ENCODE measurements around the gene CCDC91.

CCDC91 gene

GRCh38 chr12:28294300-28294699, 104.0 kb downstream of the CCDC91 start:
- DNase-seq (ENCODE audit: extremely low spot score) = no peak
- CTCF ChIA-PET = no interaction called here
- TF ChIP-seq L3MBTL2 (conservative IDR thresholded peaks at IDR 0.05) = no peak
- TF ChIP-seq FOXK2 (IDR thresholded peaks at IDR 0.05) = no peak
- no peak for TF ChIP-seq TARDBP (IDR thresholded peaks at IDR 0.05)
- no peak for TF ChIP-seq FOXM1 (IDR thresholded peaks at IDR 0.05; ENCODE audit: borderline replicate concordance)
- TF ChIP-seq SP1 (IDR thresholded peaks at IDR 0.05) = no peak
- no peak for TF ChIP-seq PKNOX1 (IDR thresholded peaks at IDR 0.05)
- TF ChIP-seq ARNT (IDR thresholded peaks at IDR 0.05) = no peak
- POLR2A ChIA-PET = no interaction called here

GRCh38 chr12:28296287-28296686, 106.0 kb downstream of the CCDC91 start:
- DNase-seq (ENCODE audit: extremely low spot score) = no peak
- POLR2A ChIA-PET = no interaction called here
- TF ChIP-seq SUZ12 (IDR thresholded peaks at IDR 0.05) (no peak), PKNOX1 (IDR thresholded peaks at IDR 0.05) (no peak)
- CTCF ChIA-PET = no interaction called here

DNA sequence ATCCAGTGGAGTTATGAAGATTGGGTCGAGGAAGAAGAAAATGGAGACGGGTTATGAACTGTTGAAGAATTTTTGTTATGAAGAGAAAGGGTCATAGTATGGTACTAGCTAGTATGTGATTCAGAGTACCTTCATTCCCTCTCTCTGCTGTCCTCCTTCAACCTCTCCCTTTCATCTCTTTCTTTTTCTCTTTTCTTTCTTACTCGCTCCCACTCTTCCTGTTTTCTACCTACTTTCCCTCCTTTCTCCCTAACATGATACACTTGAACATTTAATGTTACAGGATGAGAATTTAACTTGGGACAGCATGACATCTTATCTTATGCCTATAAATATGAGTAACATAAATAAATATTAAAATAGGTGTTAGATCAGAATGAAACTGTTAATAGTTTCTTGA, 112.9 kb downstream of the CCDC91 start:
- ChIA-PET POLR2A (no interaction called here), CTCF (no interaction called here)
- TF ChIP-seq FOXK2 (IDR thresholded peaks at IDR 0.05) (no peak), NFRKB (IDR thresholded peaks at IDR 0.05) (no peak), PKNOX1 (IDR thresholded peaks at IDR 0.05) (no peak), L3MBTL2 (conservative IDR thresholded peaks at IDR 0.05) (no peak), SP1 (IDR thresholded peaks at IDR 0.05) (no peak)

DNA sequence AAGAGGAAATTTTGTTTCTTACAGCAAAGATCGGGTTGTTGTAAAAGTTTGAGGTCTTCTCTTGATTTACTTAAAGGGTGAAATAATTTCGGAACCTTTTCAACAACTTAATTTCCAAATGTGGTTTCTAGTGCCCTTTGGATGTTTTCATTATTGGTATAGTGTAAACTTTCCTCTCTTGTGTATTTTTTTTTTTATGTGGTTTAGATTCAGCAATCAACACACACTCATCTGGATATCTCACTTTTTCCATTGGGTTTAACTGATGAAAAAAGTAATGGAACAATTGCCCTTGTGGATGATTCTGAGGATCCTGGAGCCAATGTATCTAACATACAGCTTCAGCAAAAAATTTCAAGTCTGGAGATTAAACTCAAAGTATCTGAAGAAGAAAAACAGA, 116.3 kb downstream of the CCDC91 start:
- no peak for DNase-seq (ENCODE audit: extremely low spot score)
- TF ChIP-seq BHLHE40 (IDR thresholded peaks at IDR 0.05; ENCODE audit: borderline replicate concordance) (no peak), FOXA1 (IDR thresholded peaks at IDR 0.05) (no peak), L3MBTL2 (conservative IDR thresholded peaks at IDR 0.05) (no peak), TARDBP (IDR thresholded peaks at IDR 0.05) (no peak), PKNOX1 (IDR thresholded peaks at IDR 0.05) (no peak), FOXK2 (IDR thresholded peaks at IDR 0.05) (no peak), CTBP1 (IDR thresholded peaks at IDR 0.05; ENCODE audit: borderline replicate concordance) (no peak), LEF1 (IDR thresholded peaks at IDR 0.05; ENCODE audit: borderline replicate concordance) (no peak), ZNF384 (IDR thresholded peaks at IDR 0.05) (no peak), SP1 (IDR thresholded peaks at IDR 0.05) (no peak), HDGF (IDR thresholded peaks at IDR 0.05; ENCODE audit: borderline replicate concordance) (no peak)
- CTCF ChIA-PET = no interaction called here
- POLR2A ChIA-PET = no interaction called here

More for the DNA sequence above, 112.9 kb downstream of the CCDC91 start:
- no peak for DNase-seq (ENCODE audit: extremely low spot score)

DNA sequence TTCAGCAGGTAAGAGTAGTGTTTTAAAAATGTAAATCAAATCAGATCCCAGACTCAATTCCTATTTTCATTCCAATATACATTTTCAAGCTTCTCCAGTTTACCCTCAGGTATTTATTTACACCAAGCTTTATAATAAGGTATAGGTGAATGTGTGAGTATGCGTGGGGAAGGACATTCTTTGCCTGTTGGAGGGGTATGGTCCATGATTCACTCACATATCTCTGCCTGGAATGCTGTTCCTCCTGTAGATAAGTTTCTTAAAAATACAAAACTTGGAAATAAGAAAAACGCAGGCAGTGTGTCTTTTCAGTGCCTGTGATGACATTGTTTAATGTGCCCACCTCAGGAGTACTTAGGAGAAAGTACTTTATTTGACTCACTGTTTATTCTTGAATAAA, 118.6 kb downstream of the CCDC91 start:
- TF ChIP-seq CTBP1 (IDR thresholded peaks at IDR 0.05; ENCODE audit: borderline replicate concordance) (no peak), FOXM1 (IDR thresholded peaks at IDR 0.05; ENCODE audit: borderline replicate concordance) (no peak), FOXK2 (IDR thresholded peaks at IDR 0.05) (no peak), ZNF384 (IDR thresholded peaks at IDR 0.05) (no peak), SP1 (IDR thresholded peaks at IDR 0.05) (no peak), TARDBP (IDR thresholded peaks at IDR 0.05) (no peak), BHLHE40 (IDR thresholded peaks at IDR 0.05; ENCODE audit: borderline replicate concordance) (no peak), PKNOX1 (IDR thresholded peaks at IDR 0.05) (no peak)
- DNase-seq (ENCODE audit: extremely low spot score) = no peak
- CTCF ChIA-PET = no interaction called here
- POLR2A ChIA-PET = no interaction called here

- ChIA-PET CTCF (no interaction called here), POLR2A (no interaction called here)
These were observed 123.4 kb downstream of the CCDC91 start for GRCh38 chr12:28313631-28314030.

DNA sequence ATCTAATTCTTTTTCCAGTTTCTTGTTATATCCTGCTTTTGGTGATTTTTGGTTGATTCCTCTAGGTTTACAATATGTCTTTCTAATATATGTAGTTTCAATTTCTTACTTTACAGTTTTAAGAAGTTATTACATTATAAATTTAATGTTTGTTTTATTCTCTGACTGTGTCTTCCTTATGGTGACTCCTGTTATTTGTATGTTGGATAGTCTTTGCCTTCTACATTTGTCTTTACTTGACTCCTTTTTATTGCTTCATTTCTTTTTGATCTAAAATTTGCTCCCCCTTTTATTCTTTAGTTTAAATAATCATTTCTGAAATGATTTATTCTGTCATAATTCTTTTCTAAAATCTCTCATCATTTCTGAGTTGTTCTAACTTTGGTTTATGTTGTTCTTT, 125.8 kb downstream of the CCDC91 start:
- POLR2A ChIA-PET = no interaction called here
- CTCF ChIA-PET = no interaction called here
- no peak for DNase-seq (ENCODE audit: extremely low spot score)
- TF ChIP-seq TARDBP (IDR thresholded peaks at IDR 0.05) (no peak), SP1 (IDR thresholded peaks at IDR 0.05) (no peak)

More at GRCh38 chr12:28313631-28314030, 123.4 kb downstream of the CCDC91 start:
- TF ChIP-seq SP1 (IDR thresholded peaks at IDR 0.05) = no peak
- no peak for TF ChIP-seq FOXA1 (IDR thresholded peaks at IDR 0.05)
- TF ChIP-seq ELF4 (IDR thresholded peaks at IDR 0.05) = no peak
- TF ChIP-seq LEF1 (IDR thresholded peaks at IDR 0.05; ENCODE audit: borderline replicate concordance) = no peak
- no peak for TF ChIP-seq SUZ12 (IDR thresholded peaks at IDR 0.05)
- no peak for TF ChIP-seq NFRKB (IDR thresholded peaks at IDR 0.05)
- no peak for TF ChIP-seq FOXK2 (IDR thresholded peaks at IDR 0.05)
- DNase-seq (ENCODE audit: extremely low spot score) = no peak
